A549 (cell line): Measurements from ENCODE around the gene TBX10. TPM values are rescaled to one million over a fixed set of nuclear protein-coding genes. Genes with fewer than 3 reads are reported as not detected.

Experiments used
- ATAC-seq, 2 experiments: fragments of 200-7000 bp in 1 of 2; fragments of >200 bp in 1 of 2; cut with Nextera tagmentation in 1 of 2; cut with Tn5 transposase in 1 of 2; 3 replicates each; pipeline versions ENCODE4 v1.8.0 to v1.9.1; 2018 to 2020; ENCODE audit warnings: mild to moderate bottlenecking in 1 of 2, moderate library complexity in 1 of 2
- CTCF ChIA-PET: fragments of 300-600 bp; sonication (Branson Sonifier 250); formaldehyde crosslinking; extraction: SDS; loops from one replicate; lab custom pipeline; 2021; ENCODE audit warnings: antibody characterized with exemption, inconsistent platforms; lab: Yijun Ruan, JAX
- POLR2A ChIA-PET: fragments of 350-600 bp; formaldehyde crosslinking; extraction: SDS; loops from one replicate; lab custom pipeline; 2021; ENCODE audit warnings: antibody characterized with exemption, inconsistent platforms; lab: Yijun Ruan, JAX
- DNase-seq, 2 experiments: peaks; one replicate each; pipeline versions ENCODE4 v3.0.0 to v3.0.0-alpha.2; 2011 to 2016; ENCODE audit warnings: low read depth in 1 of 2, low spot score in 1 of 2
- FAIRE-seq: peaks from 2 replicates; lab custom pipeline; 2011; peaks lifted over from hg19 to GRCh38; lab: Jason Lieb, UNC
- H3K27ac ChIP-seq, 2 experiments: fragments of >200 bp; sonication (Bioruptor Twin); formaldehyde crosslinking; 3 replicates each; pipeline ENCODE4 v1.5.1; 2016 to 2017
- H3K4me1 ChIP-seq: fragments of >200 bp; sonication (Bioruptor Twin); formaldehyde crosslinking; 3 replicates; pipeline ENCODE4 v1.6.1; 2016
- H3K4me2 ChIP-seq: fragments of >200 bp; sonication (Bioruptor Twin); formaldehyde crosslinking; 3 replicates; pipeline ENCODE4 v1.6.1; 2016
- H3K4me3 ChIP-seq: fragments of >200 bp; sonication (Bioruptor Twin); formaldehyde crosslinking; 3 replicates; pipeline ENCODE4 v1.5.1; 2016
- H3K9me3 ChIP-seq: fragments of >200 bp; sonication (Bioruptor Twin); formaldehyde crosslinking; 3 replicates; pipeline ENCODE4 v1.6.1; 2016
- BCL3 ChIP-seq: fragments of >200 bp; sonication (Bioruptor Twin); formaldehyde crosslinking; IDR thresholded peaks from 3 replicates; pipeline ENCODE4 v1.6.1; 2016
- BHLHE40 ChIP-seq: IDR thresholded peaks from 2 replicates; pipeline ENCODE4 v1.6.1; 2012; ENCODE audit warnings: low read depth, low read length, inconsistent platforms
- CBX2 ChIP-seq: fragments of 200-600 bp; sonication (generic); IDR thresholded peaks from 2 replicates; pipeline ENCODE4 v1.6.1; 2016; ENCODE audit warnings: low read depth, mild to moderate bottlenecking, borderline replicate concordance
- CHD4 ChIP-seq: fragments of 200-600 bp; sonication (generic); IDR thresholded peaks from 2 replicates; pipeline ENCODE4 v1.6.1; 2016; ENCODE audit warnings: antibody characterized with exemption, mild to moderate bottlenecking, borderline replicate concordance
- E2F6 ChIP-seq: IDR thresholded peaks from 2 replicates; pipeline ENCODE4 v1.6.1; 2012; ENCODE audit warnings: low read depth, borderline replicate concordance
- ELK1 ChIP-seq: fragments of 150-350 bp; IDR thresholded peaks from 2 replicates; pipeline ENCODE4 v1.6.1; 2014; ENCODE audit warnings: low read depth, mild to moderate bottlenecking, low read length
- ESRRA ChIP-seq: fragments of 150-350 bp; IDR thresholded peaks from 2 replicates; pipeline ENCODE4 v1.6.1; 2014; ENCODE audit warnings: mild to moderate bottlenecking, low read length, borderline replicate concordance
- HES2 ChIP-seq: fragments of >200 bp; sonication (Bioruptor Twin); formaldehyde crosslinking; IDR thresholded peaks from 2 replicates; pipeline ENCODE4 v1.6.1; 2016
- HMGXB4 ChIP-seq: fragments of 250-450 bp; sonication (Bioruptor Pico); IDR thresholded peaks from 2 replicates; pipeline ENCODE4 v1.5.0; 2021; ENCODE audit warnings: mild to moderate bottlenecking, moderate library complexity, borderline replicate concordance
- KDM5A ChIP-seq: fragments of 200-600 bp; sonication (generic); IDR thresholded peaks from 2 replicates; pipeline ENCODE4 v1.6.1; 2016; ENCODE audit warnings: antibody characterized with exemption, mild to moderate bottlenecking
- MAFK ChIP-seq: fragments of 450-650 bp; IDR thresholded peaks from 2 replicates; pipeline ENCODE4 v1.6.1; 2014; ENCODE audit not compliant: partially characterized antibody
- MAX ChIP-seq: IDR thresholded peaks from 2 replicates; pipeline ENCODE4 v1.6.1; 2012
- NPAS2 ChIP-seq: fragments of 250-450 bp; sonication (Bioruptor Pico); IDR thresholded peaks from 2 replicates; pipeline ENCODE4 v1.8.0; 2022; ENCODE audit warnings: mild to moderate bottlenecking, moderate library complexity, borderline replicate concordance
- PHF8 ChIP-seq: fragments of 200-600 bp; sonication (generic); IDR thresholded peaks from 2 replicates; pipeline ENCODE4 v1.6.1; 2016; ENCODE audit warnings: low read depth, mild to moderate bottlenecking, antibody characterized with exemption, moderate library complexity, borderline replicate concordance
- POLR2A ChIP-seq: IDR thresholded peaks from 2 replicates; pipeline ENCODE4 v1.6.1; 2012; ENCODE audit warnings: mild to moderate bottlenecking, low read length
- RAD21 ChIP-seq, 2 experiments: fragments of >200 bp in 1 of 2; sonication (Bioruptor Twin) in 1 of 2; formaldehyde crosslinking in 1 of 2; IDR thresholded peaks in 1 of 2; conservative IDR thresholded peaks in 1 of 2; 2 replicates in 1 of 2; 3 replicates in 1 of 2; pipeline ENCODE4 v1.6.1; 2012 to 2018; ENCODE audit warnings: inconsistent platforms in 1 of 2
- RARB ChIP-seq: fragments of 250-450 bp; sonication (Bioruptor Pico); IDR thresholded peaks from 2 replicates; pipeline ENCODE4 v1.8.0; 2021; ENCODE audit warnings: mild to moderate bottlenecking, moderate library complexity
- RFX5 ChIP-seq: fragments of 450-650 bp; IDR thresholded peaks from 2 replicates; pipeline ENCODE4 v1.7.1; 2014; ENCODE audit warnings: antibody characterized with exemption, mild to moderate bottlenecking, moderate library complexity
- SMC3 ChIP-seq: fragments of >200 bp; sonication (Bioruptor Twin); formaldehyde crosslinking; IDR thresholded peaks from 3 replicates; pipeline ENCODE4 v1.6.1; 2018; ENCODE audit warnings: inconsistent platforms
- SREBF2 ChIP-seq: fragments of 450-650 bp; IDR thresholded peaks from 2 replicates; pipeline ENCODE4 v1.6.1; 2014; ENCODE audit warnings: mild to moderate bottlenecking, moderate library complexity
- USF2 ChIP-seq: fragments of 450-650 bp; IDR thresholded peaks from 2 replicates; pipeline ENCODE4 v1.6.1; 2014; ENCODE audit warnings: antibody characterized with exemption
- WGBS: methylation state at CpG from one replicate; pipeline ENCODE4 v1.1.6; 2017; ENCODE audit errors: missing lambda C conversion rate; 5-methylcytosine and 5-hydroxymethylcytosine counted together
- polyA plus RNA-seq, 4 experiments: library from polyadenylated mRNA; depleted of rRNA in 3 of 4; stranded (reverse); fragments of >200 nt; fragmentation: RNase III in 1 of 4; extraction: RNeasy Plus Mini Kit Qiagen cat#74134 plus additional on column Dnase treatment in 1 of 4; gene quantifications; 2 replicates in 3 of 4; 3 replicates in 1 of 4; pipeline ENCODE4 v1.2.3, GENCODE V29; 2011 to 2017

The TBX10 gene
- polyA plus RNA-seq, 2 of the 4 experiments (the other 2 are of a cell fraction): not detected

GRCh38 chr11:67611165-67611564 is 28.4 kb downstream of the TBX10 start (continued):
- no peak for TF ChIP-seq USF2
- no peak for TF ChIP-seq HES2

- WGBS: 83% methylated on average over 12 of the region's 15 CpGs
- ChIA-PET CTCF (interaction anchor here (3.5 kb wide), 1 partner anchor 19 kb away, joined by 30 read pairs; the partner anchor contains the start of gene NUDT8), POLR2A (no interaction called here)
- no peak for DNase-seq
- Histone ChIP-seq H3K4me1 (peaks cover 19% of the 10 kb centered on the region), H3K27ac (no peak overlapping the region), H3K4me3 (no peak overlapping the region), H3K4me2 (no peak overlapping the region), H3K9me3 (no peaks in the 10 kb centered on the region)
- FAIRE-seq: no peak
- no peak for ATAC-seq
- TF ChIP-seq POLR2A (no peak), E2F6 (no peak), HMGXB4 (CRISPR knock-in tag) (no peak), SREBF2 (no peak), MAX (no peak), RARB (no peak), RFX5 (no peak), BCL3 (no peak), BHLHE40 (no peak), PHF8 (no peak), RAD21 (conservative IDR thresholded peaks at IDR 0.05 in 1 of 2, IDR thresholded peaks at IDR 0.05 in 1 of 2) (no peak), ESRRA (no peak), NPAS2 (CRISPR knock-in tag) (no peak), CHD4 (no peak), KDM5A (no peak), CBX2 (no peak), ELK1 (no peak), SMC3 (no peak), MAFK (no peak)
These were observed 29.2 kb downstream of the TBX10 start for GRCh38 chr11:67610302-67610868.
